Mesenchymal stem cell (in vitro differentiated cells and primary cell): ENCODE data around the gene NHERF1. TPM values are rescaled to one million over a fixed set of nuclear protein-coding genes. Genes with fewer than 3 reads are reported as not detected.

ENCODE experiments used
- DNase-seq: peaks from one replicate; pipeline ENCODE4 v3.0.0-alpha.2; 2013
- H2AFZ ChIP-seq: one replicate; pipeline ENCODE4 v1.6.1; 2013; ENCODE audit warnings: low read depth, mild to moderate bottlenecking, control low read depth, inconsistent platforms, low read length, moderate library complexity
- H2AK5ac ChIP-seq: 2 replicates; pipeline ENCODE4 v1.6.1; 2013; ENCODE audit warnings: low read length, moderate library complexity, mild to moderate bottlenecking, inconsistent platforms; ENCODE audit not compliant: severe bottlenecking
- H2BK120ac ChIP-seq: one replicate; pipeline ENCODE4 v1.6.1; 2013; ENCODE audit warnings: low read depth, mild to moderate bottlenecking, inconsistent platforms, low read length, moderate library complexity
- H2BK12ac ChIP-seq, 2 experiments: one replicate each; pipeline ENCODE4 v1.6.1; 2013; ENCODE audit warnings: inconsistent platforms in 2 of 2, low read length in 2 of 2, mild to moderate bottlenecking in 2 of 2, moderate library complexity in 2 of 2, control low read depth in 1 of 2
- H2BK15ac ChIP-seq: one replicate; pipeline ENCODE4 v1.6.1; 2013; ENCODE audit warnings: mild to moderate bottlenecking, low read depth, inconsistent platforms; ENCODE audit not compliant: poor library complexity, severe bottlenecking
- H2BK5ac ChIP-seq: 2 replicates; pipeline ENCODE4 v1.6.1; 2013; ENCODE audit warnings: low read depth, mild to moderate bottlenecking, low read length, control low read depth, inconsistent platforms; ENCODE audit not compliant: poor library complexity, severe bottlenecking
- H3K14ac ChIP-seq, 2 experiments: one replicate each; pipeline ENCODE4 v1.6.1; 2013; ENCODE audit warnings: inconsistent platforms in 2 of 2, low read length in 2 of 2, control low read depth in 1 of 2, mild to moderate bottlenecking in 1 of 2, moderate library complexity in 1 of 2
- H3K18ac ChIP-seq, 2 experiments: one replicate each; pipeline ENCODE4 v1.6.1; 2013; ENCODE audit warnings: inconsistent platforms in 2 of 2, low read length in 2 of 2, control low read depth in 1 of 2, low read depth in 1 of 2, mild to moderate bottlenecking in 1 of 2
- H3K23ac ChIP-seq, 2 experiments: one replicate each; pipeline ENCODE4 v1.6.1; 2013; ENCODE audit warnings: inconsistent platforms in 2 of 2, low read length in 2 of 2, mild to moderate bottlenecking in 2 of 2, moderate library complexity in 2 of 2, control low read depth in 1 of 2
- H3K27ac ChIP-seq: 2 replicates; pipeline ENCODE4 v1.5.1; 2013; ENCODE audit warnings: mild to moderate bottlenecking, moderate library complexity, low read length, control low read depth, inconsistent platforms; ENCODE audit not compliant: poor library complexity, severe bottlenecking
- H3K27me3 ChIP-seq, 2 experiments: 2 replicates each; pipeline versions ENCODE4 v1.6.1 to v1.7.0; 2013; ENCODE audit warnings: low read length in 2 of 2, mild to moderate bottlenecking in 2 of 2, moderate library complexity in 2 of 2, control low read depth in 1 of 2, inconsistent platforms in 1 of 2; ENCODE audit not compliant: control insufficient read depth in 1 of 2, insufficient read depth in 1 of 2
- H3K36me3 ChIP-seq, 2 experiments: 2 replicates each; pipeline versions ENCODE4 v1.6.1 to v1.7.0; 2013; ENCODE audit warnings: low read length in 2 of 2, control low read depth in 1 of 2, inconsistent platforms in 1 of 2, low read depth in 1 of 2, mild to moderate bottlenecking in 1 of 2; ENCODE audit not compliant: insufficient read depth in 2 of 2, control insufficient read depth in 1 of 2
- H3K4ac ChIP-seq, 2 experiments: one replicate each; pipeline ENCODE4 v1.6.1; 2013; ENCODE audit warnings: inconsistent platforms in 2 of 2, low read length in 2 of 2, mild to moderate bottlenecking in 2 of 2, moderate library complexity in 2 of 2, control low read depth in 1 of 2, low read depth in 1 of 2
- H3K4me1 ChIP-seq: 2 replicates; pipeline ENCODE4 v1.6.1; 2013; ENCODE audit warnings: low read depth, low read length, control low read depth; ENCODE audit not compliant: control insufficient read depth, insufficient read depth
- H3K4me2 ChIP-seq: 2 replicates; pipeline ENCODE4 v1.6.1; 2013; ENCODE audit warnings: low read length, mild to moderate bottlenecking, inconsistent platforms; ENCODE audit not compliant: poor library complexity, severe bottlenecking
- H3K4me3 ChIP-seq, 2 experiments: 2 replicates each; pipeline versions ENCODE4 v1.5.1 to v1.7.0; 2013; ENCODE audit warnings: low read length in 2 of 2, mild to moderate bottlenecking in 2 of 2, control low read depth in 1 of 2, low read depth in 1 of 2; ENCODE audit not compliant: insufficient read depth in 1 of 2
- H3K79me1 ChIP-seq: replicated peaks from 2 replicates; pipeline ENCODE4 v1.6.1; 2013; ENCODE audit warnings: mild to moderate bottlenecking, control low read depth, low read length, inconsistent platforms; ENCODE audit not compliant: poor library complexity, severe bottlenecking
- H3K9ac ChIP-seq: 2 replicates; pipeline ENCODE4 v1.7.0; 2013; ENCODE audit warnings: mild to moderate bottlenecking, low read length, moderate library complexity
- H3K9me3 ChIP-seq: 2 replicates; pipeline ENCODE4 v1.7.0; 2013; ENCODE audit warnings: mild to moderate bottlenecking, low read length; ENCODE audit not compliant: control insufficient read depth
- H4K8ac ChIP-seq: one replicate; pipeline ENCODE4 v1.6.1; 2013; ENCODE audit warnings: inconsistent platforms, mild to moderate bottlenecking, low read length, moderate library complexity
- H4K91ac ChIP-seq: one replicate; pipeline ENCODE4 v1.6.1; 2013; ENCODE audit warnings: mild to moderate bottlenecking, low read length, inconsistent platforms
- WGBS: methylation state at CpG from one replicate; pipeline ENCODE4 v1.1.7; 2013; ENCODE audit warnings: mixed read lengths; 5-methylcytosine and 5-hydroxymethylcytosine counted together
- polyA plus RNA-seq, 2 experiments: library from polyadenylated mRNA; stranded (reverse); fragments of 200-250 nt; gene quantifications; one replicate each; pipeline ENCODE4 v1.2.3, GENCODE V29; 2013

NHERF1 gene
- 126 TPM for polyA plus RNA-seq (2013, experiment 1 of 2)
- 126 TPM for polyA plus RNA-seq (2013, experiment 2 of 2)

GRCh38 chr17:74748529-74749278 lies at the start of gene NHERF1:
TSS of gene NHERF1 (plus strand) at chr17:74748628. CDS start at chr17:74748847, 219 bp downstream.
- H3K4me3 ChIP-seq = peak within 1 kb of the TSS; percentile 75 to 87

DNA sequence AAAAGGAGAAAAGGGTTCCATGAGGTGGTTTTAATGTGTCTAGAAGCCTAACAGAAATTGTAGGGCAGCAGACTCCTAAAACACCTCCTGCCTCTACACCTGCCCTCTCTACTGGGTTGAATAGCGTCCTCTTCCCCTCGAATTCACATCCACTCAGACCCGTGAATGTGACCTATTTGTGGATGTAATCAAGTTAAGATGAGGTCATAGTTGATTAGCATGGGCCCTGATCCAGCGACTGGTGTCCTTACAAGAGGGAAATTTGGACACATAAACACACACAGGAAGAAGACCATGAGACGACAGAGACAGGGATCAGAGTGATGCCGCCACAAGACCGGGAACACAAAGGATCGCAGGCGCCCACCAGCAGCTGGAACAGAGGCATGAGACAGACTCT lies 49.2 kb upstream of the NHERF1 start:
- no peak overlapping the region for H3K23ac ChIP-seq
- no peak overlapping the region for H3K18ac ChIP-seq
- no peak overlapping the region for H2BK15ac ChIP-seq
- H3K4me2 ChIP-seq = no peak overlapping the region
- H3K4me3 ChIP-seq = no peak overlapping the region
- H4K8ac ChIP-seq = no peak overlapping the region
- WGBS = 75% methylated on average over 7 of the region's 9 CpGs
- H2AK5ac ChIP-seq = no peak overlapping the region
- no peaks in the 10 kb centered on the region for H3K79me1 ChIP-seq
- H3K4me1 ChIP-seq = no peaks in the 10 kb centered on the region
- DNase-seq = no peak
- H2BK12ac ChIP-seq = no peak overlapping the region
- no peak overlapping the region for H4K91ac ChIP-seq
- no peak overlapping the region for H3K4ac ChIP-seq
- peaks cover 3 to 29% of the 10 kb centered on the region in 2 experiments for H3K27me3 ChIP-seq
- no peaks in the 10 kb centered on the region for H3K36me3 ChIP-seq
- no peak overlapping the region for H2AFZ ChIP-seq
- no peak overlapping the region for H3K14ac ChIP-seq
- H2BK120ac ChIP-seq = no peak overlapping the region
- H3K9me3 ChIP-seq = no peaks in the 10 kb centered on the region
- H2BK5ac ChIP-seq = no peak overlapping the region
- no peak overlapping the region for H3K27ac ChIP-seq
- H3K9ac ChIP-seq = no peak overlapping the region

More at GRCh38 chr17:74748529-74749278, at the start of gene NHERF1:
- Histone ChIP-seq H2AK5ac (peak within 1 kb of the TSS; percentile 90), H2BK120ac (peak within 1 kb of the TSS; percentile 80), H3K4ac (peak within 1 kb of the TSS; percentile 86 to 89), H3K9me3 (no peaks in the 10 kb centered on the region), H4K91ac (peak within 1 kb of the TSS; percentile 98), H3K36me3 (peaks cover 0 to 14% of the 10 kb centered on the region in 2 experiments), H2BK12ac (peak within 1 kb of the TSS; percentile 95 to 97), H4K8ac (peak within 1 kb of the TSS; percentile 90), H3K4me2 (peak within 1 kb of the TSS; percentile 92), H3K4me1 (peaks cover 41% of the 10 kb centered on the region), H2BK5ac (peak within 1 kb of the TSS; percentile 46), H3K79me1 (peaks cover 14% of the 10 kb centered on the region), H3K14ac (peak within 1 kb of the TSS in 1 of 2 experiments; percentile 94), H3K23ac (peak within 1 kb of the TSS; percentile 37 to 83), H3K9ac (peak within 1 kb of the TSS; percentile 71), H2BK15ac (peak within 1 kb of the TSS; percentile 86), H3K27me3 (peaks cover 0 to 10% of the 10 kb centered on the region in 2 experiments), H3K18ac (peak within 1 kb of the TSS; percentile 87 to 88), H2AFZ (peak within 1 kb of the TSS; percentile 24), H3K27ac (peak within 1 kb of the TSS; percentile 61)
- WGBS = under 1% methylated on average over 75 of the region's 90 CpGs
- DNase-seq = peak; percentile 92

GRCh38 chr17:74702116-74702871 lies 46.1 kb upstream of the NHERF1 start:
- Histone ChIP-seq H3K4ac (no peak overlapping the region), H3K9me3 (no peaks in the 10 kb centered on the region), H3K23ac (no peak overlapping the region), H4K91ac (no peak overlapping the region), H3K4me1 (no peaks in the 10 kb centered on the region), H2BK15ac (no peak overlapping the region), H3K4me2 (no peak overlapping the region), H3K27ac (no peak overlapping the region), H2BK12ac (no peak overlapping the region), H3K79me1 (no peaks in the 10 kb centered on the region), H2AK5ac (no peak overlapping the region), H3K18ac (no peak overlapping the region), H3K4me3 (no peak overlapping the region), H2BK120ac (no peak overlapping the region), H3K36me3 (no peaks in the 10 kb centered on the region), H3K14ac (no peak overlapping the region), H3K27me3 (peaks cover 8 to 37% of the 10 kb centered on the region in 2 experiments), H3K9ac (no peak overlapping the region), H4K8ac (no peak overlapping the region), H2BK5ac (no peak overlapping the region), H2AFZ (no peak overlapping the region)
- WGBS = 69% methylated on average over 7 of the region's 9 CpGs
- DNase-seq = no peak

DNA sequence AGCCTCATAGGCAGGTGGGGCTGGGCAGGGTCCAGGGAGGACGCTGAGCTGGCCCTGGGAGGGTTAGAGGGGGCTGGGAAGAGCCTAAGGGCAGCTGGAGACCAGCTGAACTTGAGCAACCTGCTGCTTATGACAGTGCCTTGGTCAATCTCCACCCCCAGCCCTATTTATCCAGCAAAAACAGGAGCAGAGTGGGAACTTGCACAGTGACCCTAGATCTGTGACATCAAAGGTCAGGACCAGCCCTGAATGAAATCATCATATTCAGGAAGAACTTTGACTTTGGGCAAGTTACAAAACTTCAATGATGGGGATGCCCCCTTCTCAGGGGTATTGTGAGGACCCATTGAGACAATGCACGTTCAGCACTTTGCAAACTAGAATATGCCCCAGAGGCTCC lies 45.1 kb upstream of the NHERF1 start:
- Histone ChIP-seq H3K79me1 (no peaks in the 10 kb centered on the region), H4K91ac (no peak overlapping the region), H3K36me3 (no peaks in the 10 kb centered on the region), H2BK12ac (no peak overlapping the region), H3K4me1 (no peaks in the 10 kb centered on the region), H2AK5ac (no peak overlapping the region), H3K4ac (no peak overlapping the region), H2BK5ac (no peak overlapping the region), H3K27ac (no peak overlapping the region), H2BK15ac (no peak overlapping the region), H3K23ac (no peak overlapping the region), H3K4me2 (no peak overlapping the region), H3K14ac (no peak overlapping the region), H4K8ac (no peak overlapping the region), H3K9ac (no peak overlapping the region), H3K4me3 (no peak overlapping the region), H3K9me3 (no peaks in the 10 kb centered on the region), H3K27me3 (peaks cover 8 to 33% of the 10 kb centered on the region in 2 experiments), H2BK120ac (no peak overlapping the region), H2AFZ (no peak overlapping the region), H3K18ac (no peak overlapping the region)
- 45% methylated on average over 2 of the region's 2 CpGs for WGBS
- DNase-seq = no peak
